ENCODE results near the gene PSG7.
"Not testable (repeated sequence)": the region's sequence is repeated elsewhere in the genome, so short reads cannot be mapped to it uniquely, and the experiment has no call there.

The PSG7 gene

GRCh38 chr19:42912941-42913340, 24.1 kb downstream of the PSG7 start:
- not testable (repeated sequence) for DNase-seq (ENCODE audit: low read depth); H3K4me3 ChIP-seq (ENCODE audit: low read depth, low read length)

GRCh38 chr19:42911731-42912130, 25.3 kb downstream of the PSG7 start:
- H3K4me3 ChIP-seq (ENCODE audit: low read depth, low read length); DNase-seq (ENCODE audit: low read depth): not testable (repeated sequence)

- H3K4me3 ChIP-seq (ENCODE audit: low read depth, low read length); DNase-seq (ENCODE audit: low read depth): not testable (repeated sequence)
These were observed 30.8 kb downstream of the PSG7 start for GRCh38 chr19:42906162-42906561.

GRCh38 chr19:42900561-42900960, 36.4 kb downstream of the PSG7 start:
- not testable (repeated sequence) for H3K4me3 ChIP-seq (ENCODE audit: low read depth, low read length); DNase-seq (ENCODE audit: low read depth)

GRCh38 chr19:42899674-42900073, 37.3 kb downstream of the PSG7 start:
- H3K4me3 ChIP-seq (ENCODE audit: low read depth, low read length); DNase-seq (ENCODE audit: low read depth): not testable (repeated sequence)

- not testable (repeated sequence) for H3K4me3 ChIP-seq (ENCODE audit: low read depth, low read length); DNase-seq (ENCODE audit: low read depth)
These were observed 37.9 kb downstream of the PSG7 start for GRCh38 chr19:42899110-42899509.

GRCh38 chr19:42898656-42899055, 38.4 kb downstream of the PSG7 start:
- not testable (repeated sequence) for DNase-seq (ENCODE audit: low read depth); H3K4me3 ChIP-seq (ENCODE audit: low read depth, low read length)

GRCh38 chr19:42897729-42898128, 39.3 kb downstream of the PSG7 start:
- DNase-seq (ENCODE audit: low read depth); H3K4me3 ChIP-seq (ENCODE audit: low read depth, low read length): not testable (repeated sequence)

GRCh38 chr19:42890446-42890845, 46.6 kb downstream of the PSG7 start:
- H3K4me3 ChIP-seq (ENCODE audit: low read depth, low read length); DNase-seq (ENCODE audit: low read depth): not testable (repeated sequence)

- not testable (repeated sequence) for H3K4me3 ChIP-seq (ENCODE audit: low read depth, low read length); DNase-seq (ENCODE audit: low read depth)
These were observed 49.0 kb downstream of the PSG7 start for GRCh38 chr19:42887876-42888445.

- not testable (repeated sequence) for H3K4me3 ChIP-seq (ENCODE audit: low read depth, low read length); DNase-seq (ENCODE audit: low read depth)
These were observed 54.3 kb downstream of the PSG7 start for GRCh38 chr19:42882730-42883129.

- not testable (repeated sequence) for DNase-seq (ENCODE audit: low read depth)
These were observed 55.0 kb downstream of the PSG7 start for GRCh38 chr19:42882010-42882409.

GRCh38 chr19:42881279-42881678, 55.7 kb downstream of the PSG7 start:
- TF ChIP-seq CTCF (IDR thresholded peaks at IDR 0.05; ENCODE audit: insufficient read depth, low read depth, low read length, missing control alignments), result peak; percentile 46
- not testable (repeated sequence) for H3K4me3 ChIP-seq (ENCODE audit: low read depth, low read length); DNase-seq (ENCODE audit: low read depth)

More at GRCh38 chr19:42882010-42882409, 55.0 kb downstream of the PSG7 start:
- not testable (repeated sequence) for H3K4me3 ChIP-seq (ENCODE audit: low read depth, low read length)

GRCh38 chr19:42880621-42881020, 56.4 kb downstream of the PSG7 start:
- DNase-seq (ENCODE audit: low read depth); H3K4me3 ChIP-seq (ENCODE audit: low read depth, low read length): not testable (repeated sequence)

- TF ChIP-seq CTCF (IDR thresholded peaks at IDR 0.05; ENCODE audit: insufficient read depth, low read depth, low read length, missing control alignments), result no peak
- DNase-seq (ENCODE audit: low read depth), result no peak
- no peak within 1 kb of the TSS for H3K4me3 ChIP-seq (ENCODE audit: low read depth, low read length)
These were observed 57.4 kb downstream of the PSG7 start, which contains the start of gene PSG1 for GRCh38 chr19:42879613-42880012. Gene PSG1, minus strand, starts transcription at chr19:42879713. Its CDS starts 132 bp downstream, at chr19:42879581.

- not testable (repeated sequence) for DNase-seq (ENCODE audit: low read depth); H3K4me3 ChIP-seq (ENCODE audit: low read depth, low read length)
These were observed 60.4 kb downstream of the PSG7 start for GRCh38 chr19:42876596-42876995.

GRCh38 chr19:42875881-42876280, 61.1 kb downstream of the PSG7 start:
- not testable (repeated sequence) for DNase-seq (ENCODE audit: low read depth); H3K4me3 ChIP-seq (ENCODE audit: low read depth, low read length)
